Mesenchymal stem cell (in vitro differentiated cells and primary cell): Measurements from ENCODE around the gene OPTC. TPM values are rescaled to one million over a fixed set of nuclear protein-coding genes. Genes with fewer than 3 reads are reported as not detected.
"Not testable (repeated sequence)": the region's sequence is repeated elsewhere in the genome, so short reads cannot be mapped to it uniquely, and the experiment has no call there.

Experiments
- DNase-seq: peaks from one replicate; pipeline ENCODE4 v3.0.0-alpha.2; 2013
- H2AFZ ChIP-seq: one replicate; pipeline ENCODE4 v1.6.1; 2013; ENCODE audit warnings: low read depth, mild to moderate bottlenecking, control low read depth, inconsistent platforms, low read length, moderate library complexity
- H2AK5ac ChIP-seq: 2 replicates; pipeline ENCODE4 v1.6.1; 2013; ENCODE audit warnings: low read length, moderate library complexity, mild to moderate bottlenecking, inconsistent platforms; ENCODE audit not compliant: severe bottlenecking
- H2BK120ac ChIP-seq: one replicate; pipeline ENCODE4 v1.6.1; 2013; ENCODE audit warnings: low read depth, mild to moderate bottlenecking, inconsistent platforms, low read length, moderate library complexity
- H2BK12ac ChIP-seq, 2 experiments: one replicate each; pipeline ENCODE4 v1.6.1; 2013; ENCODE audit warnings: inconsistent platforms in 2 of 2, low read length in 2 of 2, mild to moderate bottlenecking in 2 of 2, moderate library complexity in 2 of 2, control low read depth in 1 of 2
- H2BK15ac ChIP-seq: one replicate; pipeline ENCODE4 v1.6.1; 2013; ENCODE audit warnings: mild to moderate bottlenecking, low read depth, inconsistent platforms; ENCODE audit not compliant: poor library complexity, severe bottlenecking
- H2BK5ac ChIP-seq: 2 replicates; pipeline ENCODE4 v1.6.1; 2013; ENCODE audit warnings: low read depth, mild to moderate bottlenecking, low read length, control low read depth, inconsistent platforms; ENCODE audit not compliant: poor library complexity, severe bottlenecking
- H3K14ac ChIP-seq, 2 experiments: one replicate each; pipeline ENCODE4 v1.6.1; 2013; ENCODE audit warnings: inconsistent platforms in 2 of 2, low read length in 2 of 2, control low read depth in 1 of 2, mild to moderate bottlenecking in 1 of 2, moderate library complexity in 1 of 2
- H3K18ac ChIP-seq, 2 experiments: one replicate each; pipeline ENCODE4 v1.6.1; 2013; ENCODE audit warnings: inconsistent platforms in 2 of 2, low read length in 2 of 2, control low read depth in 1 of 2, low read depth in 1 of 2, mild to moderate bottlenecking in 1 of 2
- H3K23ac ChIP-seq, 2 experiments: one replicate each; pipeline ENCODE4 v1.6.1; 2013; ENCODE audit warnings: inconsistent platforms in 2 of 2, low read length in 2 of 2, mild to moderate bottlenecking in 2 of 2, moderate library complexity in 2 of 2, control low read depth in 1 of 2
- H3K27ac ChIP-seq: 2 replicates; pipeline ENCODE4 v1.5.1; 2013; ENCODE audit warnings: mild to moderate bottlenecking, moderate library complexity, low read length, control low read depth, inconsistent platforms; ENCODE audit not compliant: poor library complexity, severe bottlenecking
- H3K27me3 ChIP-seq, 2 experiments: 2 replicates each; pipeline versions ENCODE4 v1.6.1 to v1.7.0; 2013; ENCODE audit warnings: low read length in 2 of 2, mild to moderate bottlenecking in 2 of 2, moderate library complexity in 2 of 2, control low read depth in 1 of 2, inconsistent platforms in 1 of 2; ENCODE audit not compliant: control insufficient read depth in 1 of 2, insufficient read depth in 1 of 2
- H3K36me3 ChIP-seq, 2 experiments: 2 replicates each; pipeline versions ENCODE4 v1.6.1 to v1.7.0; 2013; ENCODE audit warnings: low read length in 2 of 2, control low read depth in 1 of 2, inconsistent platforms in 1 of 2, low read depth in 1 of 2, mild to moderate bottlenecking in 1 of 2; ENCODE audit not compliant: insufficient read depth in 2 of 2, control insufficient read depth in 1 of 2
- H3K4ac ChIP-seq, 2 experiments: one replicate each; pipeline ENCODE4 v1.6.1; 2013; ENCODE audit warnings: inconsistent platforms in 2 of 2, low read length in 2 of 2, mild to moderate bottlenecking in 2 of 2, moderate library complexity in 2 of 2, control low read depth in 1 of 2, low read depth in 1 of 2
- H3K4me1 ChIP-seq: 2 replicates; pipeline ENCODE4 v1.6.1; 2013; ENCODE audit warnings: low read depth, low read length, control low read depth; ENCODE audit not compliant: control insufficient read depth, insufficient read depth
- H3K4me2 ChIP-seq: 2 replicates; pipeline ENCODE4 v1.6.1; 2013; ENCODE audit warnings: low read length, mild to moderate bottlenecking, inconsistent platforms; ENCODE audit not compliant: poor library complexity, severe bottlenecking
- H3K4me3 ChIP-seq, 2 experiments: 2 replicates each; pipeline versions ENCODE4 v1.5.1 to v1.7.0; 2013; ENCODE audit warnings: low read length in 2 of 2, mild to moderate bottlenecking in 2 of 2, control low read depth in 1 of 2, low read depth in 1 of 2; ENCODE audit not compliant: insufficient read depth in 1 of 2
- H3K79me1 ChIP-seq: replicated peaks from 2 replicates; pipeline ENCODE4 v1.6.1; 2013; ENCODE audit warnings: mild to moderate bottlenecking, control low read depth, low read length, inconsistent platforms; ENCODE audit not compliant: poor library complexity, severe bottlenecking
- H3K9ac ChIP-seq: 2 replicates; pipeline ENCODE4 v1.7.0; 2013; ENCODE audit warnings: mild to moderate bottlenecking, low read length, moderate library complexity
- H3K9me3 ChIP-seq: 2 replicates; pipeline ENCODE4 v1.7.0; 2013; ENCODE audit warnings: mild to moderate bottlenecking, low read length; ENCODE audit not compliant: control insufficient read depth
- H4K8ac ChIP-seq: one replicate; pipeline ENCODE4 v1.6.1; 2013; ENCODE audit warnings: inconsistent platforms, mild to moderate bottlenecking, low read length, moderate library complexity
- H4K91ac ChIP-seq: one replicate; pipeline ENCODE4 v1.6.1; 2013; ENCODE audit warnings: mild to moderate bottlenecking, low read length, inconsistent platforms
- WGBS: methylation state at CpG from one replicate; pipeline ENCODE4 v1.1.7; 2013; ENCODE audit warnings: mixed read lengths; 5-methylcytosine and 5-hydroxymethylcytosine counted together
- polyA plus RNA-seq, 2 experiments: library from polyadenylated mRNA; stranded (reverse); fragments of 200-250 nt; gene quantifications; one replicate each; pipeline ENCODE4 v1.2.3, GENCODE V29; 2013

OPTC gene, protein sequence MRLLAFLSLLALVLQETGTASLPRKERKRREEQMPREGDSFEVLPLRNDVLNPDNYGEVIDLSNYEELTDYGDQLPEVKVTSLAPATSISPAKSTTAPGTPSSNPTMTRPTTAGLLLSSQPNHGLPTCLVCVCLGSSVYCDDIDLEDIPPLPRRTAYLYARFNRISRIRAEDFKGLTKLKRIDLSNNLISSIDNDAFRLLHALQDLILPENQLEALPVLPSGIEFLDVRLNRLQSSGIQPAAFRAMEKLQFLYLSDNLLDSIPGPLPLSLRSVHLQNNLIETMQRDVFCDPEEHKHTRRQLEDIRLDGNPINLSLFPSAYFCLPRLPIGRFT
- not detected for polyA plus RNA-seq (2013, experiment 1 of 2)
- polyA plus RNA-seq (2013, experiment 2 of 2), result not detected

DNA sequence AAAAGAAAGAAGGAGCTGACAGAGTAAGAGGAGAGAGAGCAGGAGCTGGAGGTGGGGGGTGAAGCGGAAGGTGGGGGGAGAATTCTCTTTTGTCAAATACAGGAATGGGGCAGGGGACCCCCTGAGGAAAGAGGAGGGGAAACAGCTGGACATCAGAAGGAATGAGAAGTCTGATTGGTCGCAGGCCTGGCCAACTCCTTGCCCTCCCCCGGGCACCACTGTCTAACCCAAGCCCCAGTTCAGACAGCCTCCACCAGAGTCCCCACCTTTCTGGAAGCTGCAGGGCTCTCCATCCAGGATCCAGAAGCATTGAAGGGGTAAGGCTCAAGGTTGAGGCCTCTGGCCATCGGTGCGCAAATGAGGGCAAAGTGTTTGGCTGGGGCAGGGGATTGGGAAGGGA is at the start of gene OPTC:
Gene OPTC (plus strand): TSS at position 253 of the 400 bp plus-strand sequence. CDS start 1,853 bp downstream, outside the sequence.
- no peak within 1 kb of the TSS for H2BK15ac ChIP-seq
- H4K91ac ChIP-seq, result no peak within 1 kb of the TSS
- H3K4me2 ChIP-seq, result no peak within 1 kb of the TSS
- H2AFZ ChIP-seq, result no peak within 1 kb of the TSS
- peaks cover 19 to 45% of the 10 kb centered on the region in 2 experiments for H3K27me3 ChIP-seq
- no peak within 1 kb of the TSS for H3K9ac ChIP-seq
- H3K4me1 ChIP-seq, result no peaks in the 10 kb centered on the region
- H3K79me1 ChIP-seq, result no peaks in the 10 kb centered on the region
- H2BK12ac ChIP-seq, result no peak within 1 kb of the TSS
- H4K8ac ChIP-seq, result no peak within 1 kb of the TSS
- no peak within 1 kb of the TSS for H3K18ac ChIP-seq
- no peak within 1 kb of the TSS for H3K4ac ChIP-seq
- no peak within 1 kb of the TSS for H2AK5ac ChIP-seq
- H3K14ac ChIP-seq, result no peak within 1 kb of the TSS
- no peak within 1 kb of the TSS for H3K27ac ChIP-seq
- H3K9me3 ChIP-seq, result no peaks in the 10 kb centered on the region
- no peak within 1 kb of the TSS for H3K4me3 ChIP-seq
- no peaks in the 10 kb centered on the region for H3K36me3 ChIP-seq
- WGBS, result 88% methylated on average over 5 of the region's 5 CpGs
- H2BK5ac ChIP-seq, result no peak within 1 kb of the TSS
- DNase-seq, result no peak
- H3K23ac ChIP-seq, result no peak within 1 kb of the TSS
- no peak within 1 kb of the TSS for H2BK120ac ChIP-seq

DNA sequence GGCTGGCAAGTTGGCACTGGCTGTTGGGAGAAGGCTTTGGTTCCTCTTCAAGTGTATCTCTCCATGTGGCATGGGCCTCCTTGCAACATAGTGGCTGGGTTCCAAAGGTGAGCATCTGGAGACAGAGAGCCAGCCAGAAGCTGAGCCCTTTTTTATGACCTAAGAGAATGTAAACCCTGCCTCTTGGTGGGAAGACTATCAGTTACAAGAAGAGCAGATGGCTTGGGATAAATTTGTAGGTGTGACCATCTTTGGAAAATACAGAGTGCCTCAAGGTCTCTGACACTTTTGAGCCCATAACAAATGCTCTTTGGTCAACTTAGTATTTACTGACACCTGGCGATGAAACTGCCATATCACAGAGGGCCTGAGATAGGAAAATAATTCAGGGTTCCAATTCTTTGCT is 49.8 kb upstream of the OPTC start:
- DNase-seq, result no peak
- H2AK5ac ChIP-seq, result no peak overlapping the region
- peaks cover 8% of the 10 kb centered on the region for H3K4me1 ChIP-seq
- 94% methylated on average over 1 of the region's 1 CpG for WGBS
- H3K4ac ChIP-seq, result no peak overlapping the region
- H3K18ac ChIP-seq, result no peak overlapping the region
- no peak overlapping the region for H2BK5ac ChIP-seq
- H2BK15ac ChIP-seq, result no peak overlapping the region
- H3K4me3 ChIP-seq, result no peak overlapping the region
- H3K27ac ChIP-seq, result no peak overlapping the region
- no peak overlapping the region for H2BK12ac ChIP-seq
- H4K91ac ChIP-seq, result no peak overlapping the region
- H3K14ac ChIP-seq, result no peak overlapping the region
- H3K27me3 ChIP-seq, result peaks cover 0 to 84% of the 10 kb centered on the region in 2 experiments
- no peak overlapping the region for H2BK120ac ChIP-seq
- no peaks in the 10 kb centered on the region for H3K79me1 ChIP-seq
- no peak overlapping the region for H2AFZ ChIP-seq
- H3K9ac ChIP-seq, result no peak overlapping the region
- H3K4me2 ChIP-seq, result no peak overlapping the region
- no peak overlapping the region for H4K8ac ChIP-seq
- H3K9me3 ChIP-seq, result peaks cover 12% of the 10 kb centered on the region
- no peak overlapping the region for H3K23ac ChIP-seq
- H3K36me3 ChIP-seq, result no peaks in the 10 kb centered on the region

DNA sequence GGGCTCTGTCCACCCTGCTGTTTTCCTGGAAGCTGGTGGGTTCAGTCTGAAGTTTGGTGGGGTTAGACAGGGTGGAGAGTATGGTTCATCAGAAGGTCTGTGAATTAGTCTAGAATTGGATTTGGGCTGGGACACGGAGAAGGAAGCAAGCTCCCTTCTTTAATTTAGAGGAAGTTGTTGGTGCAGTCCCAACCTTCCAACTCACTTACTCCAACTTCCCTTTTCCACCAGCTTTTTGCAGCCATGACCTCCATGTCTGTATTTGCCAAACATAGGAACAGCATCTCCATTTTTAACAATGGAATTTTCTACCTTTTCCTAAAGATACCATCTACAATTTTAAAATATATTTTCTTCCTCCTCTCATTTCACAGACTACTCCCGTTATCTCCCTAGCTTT is 46.8 kb upstream of the OPTC start:
- Histone ChIP-seq H3K27ac (no peak overlapping the region), H3K4me1 (no peaks in the 10 kb centered on the region), H2BK12ac (no peak overlapping the region), H3K9ac (no peak overlapping the region), H3K27me3 (peaks cover 0 to 84% of the 10 kb centered on the region in 2 experiments), H2BK15ac (no peak overlapping the region), H3K36me3 (no peaks in the 10 kb centered on the region), H2AK5ac (no peak overlapping the region), H3K9me3 (peaks cover 12% of the 10 kb centered on the region), H3K18ac (no peak overlapping the region), H4K91ac (no peak overlapping the region), H2AFZ (no peak overlapping the region), H3K4ac (no peak overlapping the region), H2BK5ac (no peak overlapping the region), H2BK120ac (no peak overlapping the region), H4K8ac (no peak overlapping the region), H3K4me2 (no peak overlapping the region), H3K23ac (no peak overlapping the region), H3K14ac (no peak overlapping the region), H3K79me1 (no peaks in the 10 kb centered on the region), H3K4me3 (no peak overlapping the region)
- 57% methylated on average over 1 of the region's 2 CpGs for WGBS
- DNase-seq, result no peak

DNA sequence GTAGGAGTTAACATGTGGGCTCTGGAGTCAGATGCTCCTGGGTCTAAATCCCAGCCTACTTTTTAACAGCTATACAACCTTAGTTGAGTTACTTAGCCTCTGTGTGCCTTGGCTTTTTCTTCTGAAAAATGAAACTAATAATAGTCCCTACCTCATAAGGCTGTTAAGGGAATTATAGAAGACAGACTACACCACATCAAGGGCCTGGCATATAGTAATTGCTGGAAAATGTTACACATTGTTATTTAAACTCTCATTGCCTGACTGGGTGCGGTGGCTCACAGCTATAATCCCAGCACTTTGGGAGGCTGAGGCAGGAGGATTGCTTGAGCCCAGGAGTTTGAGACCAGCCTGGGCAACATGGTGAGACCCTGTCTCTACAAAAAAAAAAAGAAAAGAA is 46.4 kb upstream of the OPTC start:
- not testable (repeated sequence) for H4K91ac ChIP-seq, H2AFZ ChIP-seq, H2AK5ac ChIP-seq, H3K4me2 ChIP-seq, H3K9ac ChIP-seq, H3K79me1 ChIP-seq, H3K27ac ChIP-seq, DNase-seq, H3K23ac ChIP-seq, H2BK12ac ChIP-seq, H2BK120ac ChIP-seq, H3K18ac ChIP-seq, H3K4me1 ChIP-seq, H3K36me3 ChIP-seq, H2BK5ac ChIP-seq, H2BK15ac ChIP-seq, H3K4me3 ChIP-seq, H4K8ac ChIP-seq, H3K4ac ChIP-seq, H3K14ac ChIP-seq
- Histone ChIP-seq H3K27me3 (peaks cover 0 to 83% of the 10 kb centered on the region in 2 experiments), H3K9me3 (peaks cover 12% of the 10 kb centered on the region)
- 92% methylated on average over 1 of the region's 1 CpG for WGBS
